GM18505 (cell line): Measurements from ENCODE around the gene LIMA1.

Experiments used
- ATAC-seq: cut with Tn5 transposase; IDR thresholded peaks from one replicate; pipeline ENCODE4 v1.9.1; 2021; ENCODE audit not compliant: unreplicated experiment
- POLR2A ChIP-seq: IDR thresholded peaks from 4 replicates; pipeline ENCODE4 v1.6.1; 2011; ENCODE audit warnings: borderline replicate concordance; ENCODE audit not compliant: insufficient read depth, insufficient read length; ENCODE audit errors: extremely low read depth

The LIMA1 gene

GRCh38 chr12:50186681-50187080 lies 96.6 kb downstream of the LIMA1 start:
- ATAC-seq, result no peak
- TF ChIP-seq POLR2A, result no peak

- ATAC-seq, result no peak
- TF ChIP-seq POLR2A, result no peak
Observed at GRCh38 chr12:50185970-50186663, 97.2 kb downstream of the LIMA1 start.

DNA sequence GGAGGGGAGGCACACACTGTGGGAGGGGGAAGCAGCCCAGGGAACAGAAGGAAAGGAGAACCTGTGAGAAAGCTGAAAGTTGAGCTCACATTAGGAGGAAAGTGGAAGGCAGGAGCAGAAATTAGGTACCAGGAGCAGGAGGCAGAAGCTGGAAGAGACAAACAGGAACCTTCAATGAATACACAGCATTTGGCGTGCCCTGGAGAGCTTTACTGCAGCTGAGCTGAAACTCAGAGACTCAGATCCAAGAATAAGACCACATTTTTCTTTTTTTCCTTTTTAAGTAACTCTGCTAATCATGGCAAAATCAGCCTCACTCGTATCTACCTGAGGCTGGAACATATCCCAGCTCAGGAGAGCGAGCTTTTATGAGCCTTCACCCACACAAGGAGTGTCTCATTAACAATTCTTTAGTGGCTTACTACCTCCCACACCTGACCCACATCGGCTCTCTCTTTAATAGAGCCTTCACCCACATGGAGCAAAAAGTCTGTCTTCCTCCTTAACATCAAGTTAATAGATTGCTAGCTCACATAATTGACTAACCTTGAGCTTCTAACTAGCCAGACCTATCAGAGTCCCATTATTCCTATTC lies 97.9 kb downstream of the LIMA1 start:
- no peak for ATAC-seq
- TF ChIP-seq POLR2A, result no peak

- ATAC-seq, result no peak
- TF ChIP-seq POLR2A, result no peak
Observed at GRCh38 chr12:50184261-50184660, 99.1 kb downstream of the LIMA1 start.

DNA sequence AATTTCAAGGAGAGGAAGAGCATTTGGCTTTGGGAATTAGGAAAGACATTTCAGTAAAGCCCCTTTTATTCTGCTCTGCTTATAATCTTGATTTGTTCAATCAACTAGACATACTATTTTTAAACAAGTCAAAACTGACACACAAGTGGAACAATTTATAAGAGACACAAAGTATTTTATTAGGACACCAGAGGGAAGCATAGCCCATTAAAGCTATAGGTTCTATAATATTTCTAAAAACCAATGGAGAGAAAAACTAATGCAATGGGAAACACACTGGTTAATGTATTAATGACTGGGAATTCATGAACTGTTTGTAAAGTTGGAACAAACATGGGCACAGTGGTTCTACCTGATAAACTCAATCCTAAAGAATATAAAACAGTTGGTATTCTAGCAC lies 100.9 kb downstream of the LIMA1 start:
- no peak for ATAC-seq
- TF ChIP-seq POLR2A, result no peak

DNA sequence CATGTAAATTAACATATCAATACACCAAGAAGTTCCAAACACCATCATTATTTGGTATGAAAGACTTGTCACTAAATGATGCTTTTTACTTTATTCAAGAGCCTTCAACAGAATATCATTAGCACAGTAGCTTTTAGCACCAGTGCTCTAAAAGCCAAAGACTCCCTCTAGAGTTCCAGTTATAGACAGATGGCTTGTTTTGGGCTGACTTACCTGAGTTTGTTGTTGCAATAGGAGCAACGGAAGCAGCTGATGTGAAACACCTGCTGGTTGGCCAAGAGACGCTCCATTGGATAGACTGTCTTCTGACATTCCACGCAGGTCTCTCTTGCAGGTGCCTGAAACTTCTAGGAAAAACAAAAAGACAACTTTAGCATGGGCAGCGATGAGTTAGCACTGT lies 101.6 kb downstream of the LIMA1 start:
- TF ChIP-seq POLR2A, result no peak
- no peak for ATAC-seq

DNA sequence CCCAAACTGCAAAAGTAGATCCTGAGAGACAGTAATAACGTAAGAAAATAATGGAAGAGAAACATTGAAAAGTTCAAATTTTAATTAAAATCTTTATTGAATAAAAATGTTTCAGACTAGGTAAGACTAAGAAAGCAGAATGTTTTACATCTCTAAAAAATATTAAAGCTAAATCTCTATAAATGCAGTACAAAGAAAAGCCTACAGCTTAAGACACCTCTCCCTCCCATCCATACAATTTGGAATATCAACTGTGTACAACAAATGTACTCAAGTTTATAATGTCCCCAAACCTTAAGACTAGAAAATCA lies 107.6 kb downstream of the LIMA1 start:
- no peak for TF ChIP-seq POLR2A
- no peak for ATAC-seq

- no peak for TF ChIP-seq POLR2A
- ATAC-seq, result no peak
Observed at GRCh38 chr12:50174971-50175715, 108.2 kb downstream of the LIMA1 start.

DNA sequence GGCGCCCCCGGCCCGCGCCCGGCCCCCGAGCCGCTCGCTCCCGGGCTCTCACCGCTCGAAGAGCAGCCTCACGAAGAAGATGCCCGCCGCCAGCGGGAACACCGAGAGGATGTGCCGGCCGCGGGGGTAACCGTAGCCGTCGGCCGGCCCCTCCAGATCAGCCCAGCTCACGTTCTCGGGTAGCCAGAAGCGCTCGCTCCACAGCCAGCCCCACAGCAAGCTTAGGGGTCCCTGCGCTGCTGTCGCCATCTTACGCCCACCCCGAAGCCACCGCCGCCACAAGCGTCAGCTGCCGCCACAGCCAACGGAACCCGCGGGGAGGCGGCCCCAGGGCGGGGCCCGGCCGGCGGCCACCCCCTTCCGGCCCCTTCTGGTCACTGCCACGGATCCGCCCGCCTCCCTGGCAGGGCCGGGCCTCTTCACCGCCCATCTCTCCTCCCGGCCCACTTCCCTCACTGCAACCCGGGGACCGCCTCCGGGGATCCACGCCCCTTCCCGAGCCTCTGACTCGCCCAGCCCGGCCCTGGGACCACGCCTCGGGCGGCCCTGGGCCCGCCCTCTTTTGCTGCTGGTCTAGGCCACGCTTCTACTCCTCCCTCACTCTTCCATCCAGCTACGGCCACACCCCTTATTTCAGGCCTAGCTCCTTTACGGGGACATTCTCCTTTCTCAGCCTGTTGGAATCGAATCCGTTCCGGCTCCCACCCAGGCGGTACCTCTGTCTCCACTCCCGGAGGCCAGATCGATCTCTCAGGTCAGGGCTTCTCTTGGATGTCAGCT lies 116.1 kb downstream of the LIMA1 start, which contains the start of gene CERS5:
CERS5 (minus strand) TSS at position 321 of the 780 bp plus-strand sequence; CDS start at position 249, 72 bp downstream.
- TF ChIP-seq POLR2A, result peak; percentile 80
- peak; percentile 95 for ATAC-seq

GRCh38 chr12:50166799-50167048 lies 116.6 kb downstream of the LIMA1 start:
- no peak for ATAC-seq
- no peak for TF ChIP-seq POLR2A

DNA sequence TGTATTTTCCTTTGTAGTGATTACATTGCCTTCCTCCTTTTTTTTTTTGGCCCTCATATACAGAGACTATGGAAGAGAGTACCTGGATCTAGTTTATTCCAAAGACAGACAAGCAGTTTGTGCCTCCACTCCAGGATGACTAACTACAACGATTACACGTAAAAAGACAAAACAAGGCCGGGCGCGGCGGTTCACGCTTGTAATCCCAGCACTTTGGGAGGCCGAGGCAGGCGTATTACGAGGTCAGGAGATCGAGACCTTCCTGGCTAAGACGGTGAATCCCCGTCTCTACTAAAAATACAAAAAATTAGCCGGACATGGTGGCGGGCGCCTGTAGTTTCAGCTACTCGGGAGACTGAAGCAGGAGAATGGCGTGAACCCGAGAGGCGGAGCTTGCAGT lies 118.4 kb downstream of the LIMA1 start:
- ATAC-seq, result no peak
- no peak for TF ChIP-seq POLR2A

- no peak for ATAC-seq
- TF ChIP-seq POLR2A, result no peak
Observed at GRCh38 chr12:50162230-50162629, 121.1 kb downstream of the LIMA1 start.

GRCh38 chr12:50160643-50161042 lies 122.7 kb downstream of the LIMA1 start:
- TF ChIP-seq POLR2A, result no peak

More at GRCh38 chr12:50160643-50161042, 122.7 kb downstream of the LIMA1 start:
- no peak for ATAC-seq
